H1 (cell line): ENCODE results near the gene RETREG1. TPM values are rescaled to one million over a fixed set of nuclear protein-coding genes. Genes with fewer than 3 reads are reported as not detected.

Experiments
- CTCF ChIA-PET: fragments of 300-600 bp; sonication (Branson Sonifier 250); formaldehyde crosslinking; loops from one replicate; lab custom pipeline; 2021; ENCODE audit not compliant: partially characterized antibody; lab: Charles Lee
- POLR2A ChIA-PET: fragments of 300-600 bp; sonication (Branson Sonifier 250); formaldehyde crosslinking; loops from one replicate; lab custom pipeline; 2021; ENCODE audit warnings: inconsistent platforms; ENCODE audit not compliant: partially characterized antibody; lab: Charles Lee
- DNase-seq, 2 experiments: peaks; one replicate each; pipeline versions ENCODE4 v3.0.0 to v3.0.0-alpha.2; 2010 to 2022; ENCODE audit warnings: low spot score in 2 of 2, low read depth in 1 of 2, mixed read lengths in 1 of 2
- FAIRE-seq: peaks from 2 replicates; lab custom pipeline; 2011; peaks lifted over from hg19 to GRCh38; lab: Jason Lieb, UNC
- H2AFZ ChIP-seq: 2 replicates; pipeline ENCODE4 v1.8.1; 2012; ENCODE audit warnings: low read length, inconsistent platforms
- H2AK5ac ChIP-seq: 2 replicates; pipeline ENCODE4 v1.6.1; 2013; ENCODE audit warnings: low read depth, low read length
- H2BK120ac ChIP-seq: replicated peaks from 2 replicates; pipeline ENCODE3; 2013; ENCODE audit warnings: low read depth, low read length, inconsistent platforms
- H2BK12ac ChIP-seq: 2 replicates; pipeline ENCODE4 v1.6.1; 2013; ENCODE audit warnings: low read depth, low read length
- H2BK15ac ChIP-seq: 2 replicates; pipeline ENCODE4 v1.6.1; 2013; ENCODE audit warnings: low read length
- H2BK20ac ChIP-seq: 2 replicates; pipeline ENCODE4 v1.6.1; 2013; ENCODE audit warnings: low read length
- H2BK5ac ChIP-seq: 2 replicates; pipeline ENCODE4 v1.6.1; 2013; ENCODE audit warnings: low read depth, low read length
- H3K14ac ChIP-seq: 2 replicates; pipeline ENCODE4 v1.6.1; 2013; ENCODE audit warnings: inconsistent platforms; ENCODE audit not compliant: insufficient read length
- H3K18ac ChIP-seq: 2 replicates; pipeline ENCODE4 v1.6.1; 2013; ENCODE audit warnings: low read length; ENCODE audit errors: extremely low read depth
- H3K23ac ChIP-seq: 2 replicates; pipeline ENCODE4 v1.6.1; 2013; ENCODE audit warnings: inconsistent platforms; ENCODE audit not compliant: insufficient read length
- H3K23me2 ChIP-seq: 2 replicates; pipeline ENCODE4 v1.6.1; 2013; ENCODE audit warnings: low read depth, low read length
- H3K27ac ChIP-seq: 2 replicates; pipeline ENCODE4 v1.6.1; 2011; ENCODE audit warnings: low read depth, low read length, inconsistent platforms
- H3K27me3 ChIP-seq, 4 experiments: replicated peaks in 1 of 4; 1 replicate in 1 of 4; 2 replicates in 3 of 4; pipeline versions ENCODE4 v1.6.1 to v1.8.1; 2011 to 2013; ENCODE audit warnings: low read length in 3 of 4, mild to moderate bottlenecking in 3 of 4, inconsistent platforms in 2 of 4, mixed read lengths in 2 of 4, moderate library complexity in 1 of 4; ENCODE audit not compliant: control insufficient read depth in 3 of 4, insufficient read depth in 3 of 4; ENCODE audit errors: extremely low read depth in 1 of 4
- H3K36me3 ChIP-seq, 4 experiments: 2 replicates each; pipeline versions ENCODE4 v1.6.1 to v1.8.1; 2011 to 2013; ENCODE audit warnings: mild to moderate bottlenecking in 4 of 4, low read length in 3 of 4, moderate library complexity in 2 of 4, control low read depth in 1 of 4, inconsistent platforms in 1 of 4; ENCODE audit not compliant: insufficient read depth in 4 of 4, control insufficient read depth in 2 of 4
- H3K4ac ChIP-seq: replicated peaks from 2 replicates; pipeline ENCODE3; 2013; ENCODE audit warnings: low read length, low read depth, mixed read lengths, inconsistent platforms; ENCODE audit not compliant: insufficient read length
- H3K4me1 ChIP-seq, 4 experiments: replicated peaks in 1 of 4; 1 replicate in 1 of 4; 2 replicates in 3 of 4; pipeline versions ENCODE4 v1.6.1 to v1.8.1; 2011 to 2013; ENCODE audit warnings: low read length in 3 of 4, inconsistent platforms in 2 of 4, mixed read lengths in 1 of 4; ENCODE audit not compliant: insufficient read depth in 4 of 4, control insufficient read depth in 3 of 4
- H3K4me2 ChIP-seq, 2 experiments: 2 replicates each; pipeline versions ENCODE4 v1.6.1 to v1.8.1; 2011 to 2013; ENCODE audit warnings: low read depth in 2 of 2, low read length in 2 of 2, control low read depth in 1 of 2, inconsistent platforms in 1 of 2, mild to moderate bottlenecking in 1 of 2; ENCODE audit not compliant: insufficient read depth in 1 of 2
- H3K4me3 ChIP-seq, 4 experiments: fragments of 200-600, 300-600 bp in 1 of 4; sonication (generic), shearing (Covaris generic), sonication (Bioruptor Twin) in 1 of 4; 2 replicates each; pipeline versions ENCODE4 v1.5.1 to v1.8.1; 2011 to 2016; ENCODE audit warnings: low read length in 4 of 4, low read depth in 3 of 4, control low read depth in 2 of 4, inconsistent platforms in 2 of 4, mild to moderate bottlenecking in 2 of 4, mixed read lengths in 1 of 4, moderate library complexity in 1 of 4; ENCODE audit not compliant: insufficient read depth in 2 of 4; ENCODE audit errors: extremely low read depth in 1 of 4
- H3K56ac ChIP-seq: replicated peaks from 2 replicates; pipeline ENCODE3; 2013; ENCODE audit warnings: low read depth, mild to moderate bottlenecking, mixed read lengths, low read length, inconsistent platforms; ENCODE audit not compliant: insufficient read length
- H3K79me1 ChIP-seq: 2 replicates; pipeline ENCODE4 v1.6.1; 2013; ENCODE audit warnings: low read depth, low read length, control low read depth
- H3K79me2 ChIP-seq, 2 experiments: 2 replicates each; pipeline versions ENCODE4 v1.6.1 to v1.8.1; 2012 to 2013; ENCODE audit warnings: low read length in 2 of 2, mild to moderate bottlenecking in 2 of 2, inconsistent platforms in 1 of 2; ENCODE audit not compliant: insufficient read depth in 2 of 2, control insufficient read depth in 1 of 2
- H3K9ac ChIP-seq, 4 experiments: replicated peaks in 1 of 4; 1 replicate in 1 of 4; 2 replicates in 3 of 4; pipeline versions ENCODE4 v1.6.1 to v1.8.1; 2011 to 2013; ENCODE audit warnings: low read depth in 3 of 4, low read length in 3 of 4, control low read depth in 2 of 4, mild to moderate bottlenecking in 2 of 4, moderate library complexity in 2 of 4, inconsistent platforms in 1 of 4; ENCODE audit errors: extremely low read depth in 1 of 4
- H3K9me3 ChIP-seq, 2 experiments: 2 replicates each; pipeline versions ENCODE4 v1.6.1 to v1.8.1; 2012 to 2013; ENCODE audit warnings: mild to moderate bottlenecking in 2 of 2, moderate library complexity in 2 of 2, control low read depth in 1 of 2, inconsistent platforms in 1 of 2, low read depth in 1 of 2, low read length in 1 of 2, mixed read lengths in 1 of 2; ENCODE audit not compliant: insufficient read depth in 2 of 2
- H4K20me1 ChIP-seq, 2 experiments: replicated peaks in 1 of 2; 2 replicates each; pipeline versions ENCODE3 to v1.8.1; 2011 to 2013; ENCODE audit warnings: inconsistent platforms in 2 of 2, low read length in 2 of 2, mild to moderate bottlenecking in 1 of 2; ENCODE audit not compliant: insufficient read depth in 2 of 2, control insufficient read depth in 1 of 2
- H4K5ac ChIP-seq: 2 replicates; pipeline ENCODE4 v1.6.1; 2013; ENCODE audit warnings: low read length, low read depth, mixed read lengths, inconsistent platforms; ENCODE audit not compliant: insufficient read length
- H4K8ac ChIP-seq: 2 replicates; pipeline ENCODE4 v1.8.0; 2013; ENCODE audit warnings: mild to moderate bottlenecking, moderate library complexity, low read length, inconsistent platforms; ENCODE audit not compliant: insufficient read depth; ENCODE audit errors: extremely low read depth
- H4K91ac ChIP-seq: replicated peaks from 2 replicates; pipeline ENCODE3; 2013; ENCODE audit warnings: low read length, mixed read lengths, inconsistent platforms; ENCODE audit not compliant: insufficient read length
- CTCF ChIP-seq, 3 experiments: IDR thresholded peaks; 1 replicate in 2 of 3; 2 replicates in 1 of 3; pipeline versions ENCODE4 v1.5.1 to v1.6.1; 2011; ENCODE audit warnings: low read length in 3 of 3, mild to moderate bottlenecking in 3 of 3, inconsistent platforms in 2 of 3, low read depth in 1 of 3, moderate library complexity in 1 of 3; ENCODE audit not compliant: insufficient read depth in 1 of 3; ENCODE audit errors: control extremely low read depth in 1 of 3
- KDM1A ChIP-seq: fragments of 200-600, 300-600 bp; sonication (generic); IDR thresholded peaks from 2 replicates; pipeline ENCODE4 v1.7.1; 2016; ENCODE audit warnings: mild to moderate bottlenecking, low read length, borderline replicate concordance
- NANOG ChIP-seq: IDR thresholded peaks from 2 replicates; pipeline ENCODE4 v1.6.1; 2011; ENCODE audit warnings: low read length, low read depth, mild to moderate bottlenecking, inconsistent platforms; ENCODE audit not compliant: insufficient read depth, poor library complexity, severe bottlenecking
- RAD21 ChIP-seq, 2 experiments: IDR thresholded peaks in 1 of 2; conservative IDR thresholded peaks in 1 of 2; 2 replicates each; pipeline ENCODE4 v1.6.1; 2011; ENCODE audit warnings: low read depth in 2 of 2, low read length in 2 of 2, improper control_type of control experiment in 1 of 2, inconsistent platforms in 1 of 2, mild to moderate bottlenecking in 1 of 2, moderate library complexity in 1 of 2
- RBBP5 ChIP-seq: IDR thresholded peaks from 2 replicates; pipeline ENCODE4 v1.7.1; 2012; ENCODE audit warnings: low read depth, mild to moderate bottlenecking, inconsistent platforms, low read length, moderate library complexity, borderline replicate concordance
- RFX5 ChIP-seq: IDR thresholded peaks from 2 replicates; pipeline ENCODE4 v1.6.1; 2011; ENCODE audit warnings: low read depth, low read length, improper control_type of control experiment, borderline replicate concordance
- SIX5 ChIP-seq: IDR thresholded peaks from 2 replicates; pipeline ENCODE4 v1.6.1; 2011; ENCODE audit warnings: mild to moderate bottlenecking, low read depth, low read length
- SP1 ChIP-seq: IDR thresholded peaks from 2 replicates; pipeline ENCODE4 v1.6.1; 2011; ENCODE audit warnings: low read depth, low read length
- TAF7 ChIP-seq: optimal IDR thresholded peaks from 2 replicates; pipeline ENCODE3; 2011; ENCODE audit warnings: low read depth, mild to moderate bottlenecking, inconsistent platforms, low read length, moderate library complexity, borderline replicate concordance
- TCF12 ChIP-seq: IDR thresholded peaks from 2 replicates; pipeline ENCODE4 v1.6.1; 2011; ENCODE audit warnings: low read depth, mild to moderate bottlenecking, low read length
- WGBS, 2 experiments: shearing (Covaris generic) in 1 of 2; methylation state at CpG; one replicate each; pipeline versions ENCODE4 v1.1.6 to v1.1.7; 2013 to 2015; ENCODE audit warnings: low lambda C conversion rate in 2 of 2, mixed read lengths in 2 of 2, inconsistent platforms in 1 of 2, low coverage in 1 of 2, missing lambda C conversion rate in 1 of 2; ENCODE audit not compliant: insufficient replicate concordance in 2 of 2, insufficient coverage in 1 of 2, insufficient read length in 1 of 2; ENCODE audit errors: extremely low coverage in 1 of 2, missing lambda C conversion rate in 1 of 2; 5-methylcytosine and 5-hydroxymethylcytosine counted together
- polyA plus RNA-seq, 7 experiments: library from polyadenylated mRNA; depleted of rRNA in 3 of 7; stranded (reverse) in 5 of 7; unstranded in 2 of 7; fragments of >200 nt in 5 of 7; fragments of 200-250 nt in 2 of 7; gene quantifications; 1 replicate in 5 of 7; 2 replicates in 1 of 7; 4 replicates in 1 of 7; pipeline versions ENCODE4 v1.2.1 to v1.2.3, GENCODE V29; 2011 to 2013; ENCODE audit warnings: missing spikeins in 2 of 7, mixed read lengths in 2 of 7
- total RNA-seq: library from RNA; stranded (reverse); fragmentation: NEBNext Ultra II Directional; extraction: Animal tissue kit (Norgen Biotek cat#: 25700); gene quantifications from 2 replicates; pipeline ENCODE4 v1.2.1, GENCODE V29; 2021

RETREG1 gene
- total and polyA plus RNA-seq, 2 of the 8 experiments (the other 6 are each of a cell fraction or from before 2014, with no cell fraction given), result 0.62 to 1.9 TPM

DNA sequence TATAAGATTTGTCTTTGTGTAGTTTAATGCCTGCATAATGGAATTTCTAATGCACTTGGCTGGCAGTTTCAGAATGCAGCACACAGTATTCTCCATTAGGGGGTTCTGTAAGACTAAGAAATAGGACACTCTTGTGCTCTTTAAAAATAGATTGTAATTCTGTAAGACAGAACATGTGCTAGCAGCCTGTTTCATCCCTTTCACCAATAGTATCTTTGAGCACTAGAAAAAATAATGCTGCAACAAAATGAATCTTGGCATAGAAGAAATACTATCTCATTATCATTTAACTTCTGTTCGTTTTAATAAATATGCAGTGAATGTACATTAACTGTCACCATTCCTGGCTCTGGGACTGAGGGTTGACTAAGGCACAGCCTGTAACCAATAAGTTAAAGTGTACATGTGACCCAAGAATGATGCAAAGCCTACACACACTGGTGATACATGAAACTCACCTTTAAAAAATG, 127.4 kb downstream of the RETREG1 start:
- 59% methylated on average over 1 of the region's 1 CpG; no CpG with 5 or more reads in 1 of the 2 experiments for WGBS, 2 experiments
- Histone ChIP-seq H3K27me3 (no peaks in the 10 kb centered on the region), H2BK5ac (no peak overlapping the region), H3K18ac (no peak overlapping the region), H4K5ac (no peak overlapping the region), H3K27ac (no peak overlapping the region), H3K14ac (no peak overlapping the region), H2BK20ac (no peak overlapping the region), H2AK5ac (no peak overlapping the region), H4K91ac (no peak overlapping the region), H4K8ac (no peak overlapping the region), H3K4me3 (no peak overlapping the region), H3K23ac (no peak overlapping the region), H3K56ac (no peak overlapping the region), H2AFZ (no peak overlapping the region), H4K20me1 (no peaks in the 10 kb centered on the region), H3K4me2 (no peak overlapping the region), H3K79me1 (no peaks in the 10 kb centered on the region), H3K23me2 (no peaks in the 10 kb centered on the region; the same call in 1 of the 2 replicates), H3K9ac (no peak overlapping the region), H2BK15ac (no peak overlapping the region), H3K79me2 (no peaks in the 10 kb centered on the region), H3K4me1 (no peaks in the 10 kb centered on the region), H3K9me3 (0 out of 4 replicates have a peak, but pooled peaks cover 0 to 5% of the 10 kb centered on the region in 2 experiments), H3K4ac (no peak overlapping the region), H2BK12ac (no peak overlapping the region), H2BK120ac (no peak overlapping the region), H3K36me3 (no peaks in the 10 kb centered on the region)
- FAIRE-seq (peak; percentile 68), DNase-seq (no peak)
- ChIA-PET CTCF (interaction anchor here (0.6 to 9.7 kb wide), 23 partner anchors 8 to 1624 kb away, joined by 3 to 155 read pairs (median 7); partner anchors contain the start of gene RETREG1), POLR2A (no interaction called here)
- no peak for TF ChIP-seq SP1
- no peak for TF ChIP-seq RFX5
- no peak for TF ChIP-seq TCF12
- TF ChIP-seq CTCF (IDR thresholded peaks at IDR 0.05; ENCODE audit: control extremely low read depth in 1 of 3, insufficient read depth in 1 of 3, low read depth in 1 of 3, low read length in 3 of 3), result peak in 2 of 3 experiments; percentile 53 to 63; a peak in 2 of 4 replicates
- peak; percentile 84 to 86 for TF ChIP-seq RAD21 (IDR thresholded peaks at IDR 0.05 in 1 of 2, conservative IDR thresholded peaks at IDR 0.05 in 1 of 2; ENCODE audit: low read depth in 2 of 2, low read length in 2 of 2)
- no peak for TF ChIP-seq TAF7
- no peak for TF ChIP-seq KDM1A
- no peak for TF ChIP-seq NANOG
- no peak for TF ChIP-seq SIX5
- TF ChIP-seq RBBP5, result no peak
